Breast epithelium (tissue), 4 donors: Measurements from ENCODE around the gene SLC25A38. TPM values are rescaled to one million over a fixed set of nuclear protein-coding genes. Genes with fewer than 3 reads are reported as not detected.
"Not testable (repeated sequence)": the region's sequence is repeated elsewhere in the genome, so short reads cannot be mapped to it uniquely, and the experiment has no call there.

ENCODE experiments used
- DNase-seq, 2 donors: peaks; one replicate each; pipeline ENCODE4 v3.0.0-alpha.2; 2019; ENCODE audit warnings: low spot score in 2 of 2
- H3K27ac ChIP-seq, 2 donors: fragments of 200-600 bp; sonication (generic) in 1 of 2; one replicate each; pipeline ENCODE4 v1.5.1; 2016 to 2019; ENCODE audit warnings: mild to moderate bottlenecking in 1 of 2
- H3K27me3 ChIP-seq, 2 donors: fragments of 200-600 bp; sonication (generic) in 1 of 2; one replicate each; pipeline versions ENCODE4 v1.5.1 to v1.6.0; 2017 to 2019; ENCODE audit warnings: control low read depth in 1 of 2, mild to moderate bottlenecking in 1 of 2
- H3K36me3 ChIP-seq: fragments of 200-600 bp; one replicate; pipeline ENCODE4 v1.5.1; 2019
- H3K4me1 ChIP-seq, 2 donors: fragments of 200-600 bp; sonication (generic); one replicate each; pipeline ENCODE4 v1.5.1; 2016 to 2019; ENCODE audit warnings: control low read depth in 1 of 2
- H3K4me3 ChIP-seq, 3 donors: fragments of 200-600 bp; sonication (generic); 1 replicate in 2 of 3; 2 replicates in 1 of 3; pipeline ENCODE4 v1.5.1; 2016 to 2019; ENCODE audit warnings: mild to moderate bottlenecking in 3 of 3, moderate library complexity in 2 of 3
- H3K9me3 ChIP-seq, 2 donors: fragments of 200-600 bp; sonication (generic) in 1 of 2; one replicate each; pipeline ENCODE4 v1.5.1; 2016 to 2019; ENCODE audit warnings: control low read depth in 1 of 2
- POLR2A ChIP-seq: fragments of 450-650 bp; IDR thresholded peaks from one replicate; pipeline ENCODE4 v1.6.1; 2016; ENCODE audit warnings: antibody characterized with exemption, mild to moderate bottlenecking, moderate library complexity
- POLR2AphosphoS5 ChIP-seq, 3 donors: sonication (generic); formaldehyde crosslinking; IDR thresholded peaks; one replicate each; pipeline ENCODE4 v1.6.1; 2017; ENCODE audit warnings: antibody characterized with exemption in 3 of 3
- intact Hi-C: fragments of 100-400 bp; cut with DNase I; formaldehyde crosslinking; loops from one replicate; pipeline ENCODE4 v1.15.1; 2023; ENCODE audit warnings: low total_unique reads
- total RNA-seq, 3 donors: library from RNA; depleted of rRNA; stranded (reverse); fragments of >200 nt; gene quantifications; one replicate each; pipeline ENCODE4 v1.1.0, GENCODE V29; 2016
- TF ChIP-seq, protein P1 (sequence below), 3 donors: fragments of 450-650 bp; IDR thresholded peaks; one replicate each; pipeline ENCODE4 v1.5.1; 2016 to 2017; ENCODE audit warnings: antibody characterized with exemption in 3 of 3, mild to moderate bottlenecking in 3 of 3, moderate library complexity in 3 of 3

SLC25A38 gene
- total RNA-seq, 3 donors from 2014 or later = 28.2 to 31.6 (median 30.9) TPM

- intact Hi-C loops = no loop called here
- Histone ChIP-seq H3K9me3 (no peaks in the 10 kb centered on the region), H3K27ac (no peak overlapping the region), H3K36me3 (no peaks in the 10 kb centered on the region), H3K4me1 (no peaks in the 10 kb centered on the region), H3K4me3 (no peak overlapping the region), H3K27me3 (no peaks in the 10 kb centered on the region)
- no peak for DNase-seq
- no peak for TF ChIP-seq POLR2AphosphoS5 (IDR thresholded peaks at IDR 0.05)
- TF ChIP-seq POLR2A = no peak
- TF ChIP-seq, protein P1, sequence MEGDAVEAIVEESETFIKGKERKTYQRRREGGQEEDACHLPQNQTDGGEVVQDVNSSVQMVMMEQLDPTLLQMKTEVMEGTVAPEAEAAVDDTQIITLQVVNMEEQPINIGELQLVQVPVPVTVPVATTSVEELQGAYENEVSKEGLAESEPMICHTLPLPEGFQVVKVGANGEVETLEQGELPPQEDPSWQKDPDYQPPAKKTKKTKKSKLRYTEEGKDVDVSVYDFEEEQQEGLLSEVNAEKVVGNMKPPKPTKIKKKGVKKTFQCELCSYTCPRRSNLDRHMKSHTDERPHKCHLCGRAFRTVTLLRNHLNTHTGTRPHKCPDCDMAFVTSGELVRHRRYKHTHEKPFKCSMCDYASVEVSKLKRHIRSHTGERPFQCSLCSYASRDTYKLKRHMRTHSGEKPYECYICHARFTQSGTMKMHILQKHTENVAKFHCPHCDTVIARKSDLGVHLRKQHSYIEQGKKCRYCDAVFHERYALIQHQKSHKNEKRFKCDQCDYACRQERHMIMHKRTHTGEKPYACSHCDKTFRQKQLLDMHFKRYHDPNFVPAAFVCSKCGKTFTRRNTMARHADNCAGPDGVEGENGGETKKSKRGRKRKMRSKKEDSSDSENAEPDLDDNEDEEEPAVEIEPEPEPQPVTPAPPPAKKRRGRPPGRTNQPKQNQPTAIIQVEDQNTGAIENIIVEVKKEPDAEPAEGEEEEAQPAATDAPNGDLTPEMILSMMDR (IDR thresholded peaks at IDR 0.05) = no peak
Measured at GRCh38 chr3:39412668-39413260, 29.6 kb downstream of the SLC25A38 start.

DNA sequence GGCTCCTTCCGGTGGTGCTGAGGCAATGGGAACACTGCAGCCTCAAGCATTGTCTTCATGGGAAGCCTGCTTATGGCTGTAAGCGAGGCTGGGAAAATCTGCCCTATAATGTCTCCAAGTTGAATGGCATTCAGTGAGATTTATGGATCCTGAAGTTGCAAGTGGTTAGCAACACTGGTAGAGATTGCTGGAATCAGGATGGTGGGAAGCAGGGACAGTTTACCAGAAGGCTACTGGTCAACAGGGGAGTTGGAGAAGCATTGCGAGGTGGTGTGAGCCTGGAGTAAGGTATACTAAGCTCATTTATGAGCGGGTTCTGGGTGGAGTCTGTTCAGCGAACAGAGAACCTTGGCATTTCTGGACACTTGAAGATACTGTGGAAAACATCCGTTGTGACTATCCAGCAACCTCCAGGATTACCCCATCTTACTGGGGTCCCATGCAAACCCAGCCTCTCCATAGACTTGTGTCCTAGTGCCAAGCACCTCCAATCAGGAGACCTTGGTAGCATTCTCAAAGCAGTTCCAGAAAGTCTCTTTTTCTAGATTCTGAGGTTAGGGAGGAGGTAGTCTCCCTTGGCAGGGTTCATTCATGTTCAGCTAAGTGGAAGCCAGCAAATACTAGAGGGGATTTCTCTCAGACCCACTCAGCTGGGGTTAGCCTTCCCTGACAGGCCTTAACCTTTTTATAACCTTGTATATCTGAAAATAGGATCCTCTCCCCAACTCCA lies 30.7 kb downstream of the SLC25A38 start:
- Histone ChIP-seq H3K4me1 (no peaks in the 10 kb centered on the region), H3K27me3 (no peaks in the 10 kb centered on the region), H3K9me3 (no peaks in the 10 kb centered on the region), H3K36me3 (no peaks in the 10 kb centered on the region), H3K4me3 (no peak overlapping the region), H3K27ac (peak overlapping the region; percentile 17 to 19)
- no peak for TF ChIP-seq POLR2A
- no peak for DNase-seq
- intact Hi-C loops = no loop called here

- TF ChIP-seq, protein P1 (IDR thresholded peaks at IDR 0.05) = no peak
- TF ChIP-seq POLR2AphosphoS5 (IDR thresholded peaks at IDR 0.05) (no peak), POLR2A (no peak)
- Histone ChIP-seq H3K27me3 (no peaks in the 10 kb centered on the region), H3K36me3 (no peaks in the 10 kb centered on the region), H3K9me3 (no peaks in the 10 kb centered on the region), H3K27ac (peak overlapping the region; percentile 17 to 19), H3K4me1 (no peaks in the 10 kb centered on the region), H3K4me3 (no peak overlapping the region)
- DNase-seq = no peak
- intact Hi-C loops = no loop called here
Measured at GRCh38 chr3:39414421-39414907, 31.3 kb downstream of the SLC25A38 start.

DNA sequence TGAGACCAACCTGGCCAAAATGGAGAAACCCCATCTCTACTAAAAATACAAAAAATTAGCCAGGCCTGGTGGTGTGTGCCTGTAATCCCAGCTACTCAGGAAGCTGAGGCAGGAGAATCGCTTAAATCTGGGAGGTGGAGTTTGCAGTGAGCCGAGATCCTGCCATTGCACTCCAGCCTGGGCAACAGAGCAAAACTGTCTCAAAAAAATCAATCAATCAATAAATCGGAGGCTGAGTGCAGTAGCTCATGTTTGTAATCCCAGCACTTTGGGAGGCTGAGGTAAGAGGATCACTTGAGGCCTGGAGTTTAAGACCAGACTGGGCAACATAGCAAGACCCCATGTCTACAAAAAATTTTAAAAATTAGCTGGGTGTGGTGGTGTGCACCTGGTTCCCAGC lies 32.1 kb downstream of the SLC25A38 start:
- peak overlapping the region in 1 of 2 donors; percentile 17 for H3K27ac ChIP-seq
- H3K36me3 ChIP-seq, intact Hi-C loops, DNase-seq, H3K4me1 ChIP-seq, H3K9me3 ChIP-seq, H3K4me3 ChIP-seq, H3K27me3 ChIP-seq: not testable (repeated sequence)

DNA sequence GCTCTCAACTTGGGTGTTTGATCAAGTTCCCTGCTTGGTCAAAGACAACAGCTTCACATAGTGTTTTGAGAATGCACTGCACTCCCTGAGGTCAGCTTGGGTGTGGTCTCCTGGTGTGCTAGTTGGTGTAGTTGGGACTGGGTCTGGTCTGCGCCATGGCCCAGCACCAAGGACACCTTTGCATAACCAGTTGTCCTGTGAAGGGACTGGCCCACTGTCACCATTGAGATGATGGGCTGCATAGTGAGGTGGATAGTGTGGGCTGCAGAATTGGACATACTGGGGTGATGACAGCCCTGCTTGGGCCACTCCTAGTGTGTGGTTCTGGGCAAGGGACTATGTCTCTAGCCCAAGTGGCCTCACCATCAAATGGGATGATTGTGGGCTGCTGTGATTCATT lies 32.8 kb downstream of the SLC25A38 start:
- Histone ChIP-seq H3K36me3 (no peaks in the 10 kb centered on the region), H3K27me3 (no peaks in the 10 kb centered on the region), H3K27ac (no peak overlapping the region), H3K4me1 (no peaks in the 10 kb centered on the region), H3K9me3 (no peaks in the 10 kb centered on the region), H3K4me3 (no peak overlapping the region)
- no peak for DNase-seq
- TF ChIP-seq POLR2A (no peak), POLR2AphosphoS5 (IDR thresholded peaks at IDR 0.05) (no peak)
- TF ChIP-seq, protein P1 (IDR thresholded peaks at IDR 0.05) = no peak
- intact Hi-C loops = no loop called here

GRCh38 chr3:39416998-39417397 lies 33.8 kb downstream of the SLC25A38 start:
- H3K27me3 ChIP-seq, DNase-seq, H3K4me3 ChIP-seq, H3K36me3 ChIP-seq, H3K4me1 ChIP-seq, intact Hi-C loops, H3K27ac ChIP-seq, H3K9me3 ChIP-seq: not testable (repeated sequence)

DNA sequence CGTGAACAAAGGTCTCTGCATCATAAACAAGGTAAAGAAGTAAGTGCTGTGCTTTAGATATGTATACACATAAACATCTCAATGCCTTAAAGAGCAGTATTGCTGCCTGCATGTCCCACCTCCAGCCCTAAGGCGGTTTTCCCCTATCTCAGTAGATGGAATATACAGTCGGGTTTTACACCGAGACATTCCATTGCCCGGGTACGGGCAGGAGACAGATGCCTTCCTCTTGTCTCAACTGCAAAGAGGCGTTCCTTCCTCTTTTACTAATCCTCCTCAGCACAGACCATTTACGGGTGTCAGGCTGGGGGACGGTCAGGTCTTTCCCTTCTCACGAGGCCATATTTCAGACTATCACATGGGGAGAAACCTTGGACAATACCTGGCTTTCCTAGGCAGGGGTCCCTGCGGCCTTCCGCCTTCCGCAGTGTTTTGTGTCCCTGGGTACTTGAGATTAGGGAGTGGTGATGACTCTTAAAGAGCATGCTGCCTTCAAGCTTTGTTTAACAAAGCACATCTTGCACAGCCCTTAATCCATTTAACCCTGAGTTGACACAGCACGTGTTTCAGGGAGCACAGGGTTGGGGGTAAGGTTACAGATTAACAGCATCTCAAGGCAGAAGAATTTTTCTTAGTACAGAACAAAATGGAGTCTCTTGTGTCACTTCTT lies 35.5 kb downstream of the SLC25A38 start:
- H3K4me3 ChIP-seq, H3K4me1 ChIP-seq, intact Hi-C loops, DNase-seq, H3K27ac ChIP-seq, H3K9me3 ChIP-seq, H3K36me3 ChIP-seq, H3K27me3 ChIP-seq: not testable (repeated sequence)
